ENCODE results near the gene DRD1. TPM values are rescaled to one million over a fixed set of nuclear protein-coding genes. Genes with fewer than 3 reads are reported as not detected.
A peak's percentile ranks its signal among the peaks of the same experiment; 100 is the strongest.
"Not testable (repeated sequence)": the region's sequence is repeated elsewhere in the genome, so short reads cannot be mapped to it uniquely, and the experiment has no call there.

Gene DRD1
- total RNA-seq, 2 experiments from 2014 or later = not detected

- H3K4me3 Mint-ChIP-seq = no peak overlapping the region
- peaks cover 8% of the 10 kb centered on the region for H3K4me1 Mint-ChIP-seq
- no peaks in the 10 kb centered on the region for H3K9me3 Mint-ChIP-seq
- H3K36me3 Mint-ChIP-seq = no peaks in the 10 kb centered on the region
- ATAC-seq (ENCODE audit: low read depth) (peak; percentile 99), DNase-seq (peak; percentile 56)
- peak overlapping the region; percentile 64 for H3K27ac Mint-ChIP-seq
- H3K27me3 Mint-ChIP-seq = peaks cover 3% of the 10 kb centered on the region
- POLR2A ChIA-PET = interaction anchor here (1.2 to 2.0 kb wide), 2 partner anchors 14 to 48 kb away, joined by 3 to 14 read pairs; partner anchors contain the start of gene SFXN1
Measured at GRCh38 chr5:175464074-175464941, 20.3 kb upstream of the DRD1 start.

- Mint-ChIP-seq H3K4me3 (no peak overlapping the region), H3K9me3 (no peaks in the 10 kb centered on the region), H3K36me3 (no peaks in the 10 kb centered on the region), H3K4me1 (peaks cover 8% of the 10 kb centered on the region), H3K27ac (no peak overlapping the region), H3K27me3 (peaks cover 8% of the 10 kb centered on the region)
- DNase-seq = no peak
- POLR2A ChIA-PET = interaction anchor here (1.2 kb wide), 1 partner anchor 48 kb away, joined by 3 read pairs; no protein-coding TSS in a partner anchor
- no peak for ATAC-seq (ENCODE audit: low read depth)
Measured at GRCh38 chr5:175463641-175464040, 19.7 kb upstream of the DRD1 start.

- H3K27ac Mint-ChIP-seq = no peak overlapping the region
- DNase-seq = no peak
- H3K27me3 Mint-ChIP-seq = peaks cover 5% of the 10 kb centered on the region
- no peaks in the 10 kb centered on the region for H3K36me3 Mint-ChIP-seq
- H3K4me1 Mint-ChIP-seq = peaks cover 14% of the 10 kb centered on the region
- no peak overlapping the region for H3K4me3 Mint-ChIP-seq
- ATAC-seq (ENCODE audit: low read depth) = no peak
- no peaks in the 10 kb centered on the region for H3K9me3 Mint-ChIP-seq
- POLR2A ChIA-PET = no interaction called here
Measured at GRCh38 chr5:175461370-175461769, 17.4 kb upstream of the DRD1 start.

- H3K27me3 Mint-ChIP-seq = peaks cover 5% of the 10 kb centered on the region
- DNase-seq = no peak
- H3K27ac Mint-ChIP-seq = no peak overlapping the region
- H3K36me3 Mint-ChIP-seq = no peaks in the 10 kb centered on the region
- POLR2A ChIA-PET = no interaction called here
- no peak overlapping the region for H3K4me3 Mint-ChIP-seq
- H3K4me1 Mint-ChIP-seq = peaks cover 14% of the 10 kb centered on the region
- H3K9me3 Mint-ChIP-seq = no peaks in the 10 kb centered on the region
- no peak for ATAC-seq (ENCODE audit: low read depth)
Measured at GRCh38 chr5:175460552-175460951, 16.6 kb upstream of the DRD1 start.

GRCh38 chr5:175460126-175460525, 16.1 kb upstream of the DRD1 start:
- Mint-ChIP-seq H3K9me3 (no peaks in the 10 kb centered on the region), H3K4me3 (no peak overlapping the region), H3K27ac (no peak overlapping the region), H3K27me3 (peaks cover 5% of the 10 kb centered on the region), H3K4me1 (peaks cover 11% of the 10 kb centered on the region), H3K36me3 (no peaks in the 10 kb centered on the region)
- DNase-seq (no peak), ATAC-seq (ENCODE audit: low read depth) (no peak)
- POLR2A ChIA-PET = no interaction called here

- POLR2A ChIA-PET = no interaction called here
- H3K27ac Mint-ChIP-seq = no peak overlapping the region
- peak; percentile 66 for ATAC-seq (ENCODE audit: low read depth)
Measured at GRCh38 chr5:175457466-175457865, 13.5 kb upstream of the DRD1 start.

GRCh38 chr5:175456105-175456742, 12.2 kb upstream of the DRD1 start:
- ATAC-seq (ENCODE audit: low read depth) (no peak), DNase-seq (no peak)
- POLR2A ChIA-PET = no interaction called here
- no peak overlapping the region for H3K4me3 Mint-ChIP-seq
- no peaks in the 10 kb centered on the region for H3K9me3 Mint-ChIP-seq
- no peak overlapping the region for H3K27ac Mint-ChIP-seq
- H3K27me3 Mint-ChIP-seq = peaks cover 14% of the 10 kb centered on the region
- no peaks in the 10 kb centered on the region for H3K36me3 Mint-ChIP-seq
- peaks cover 5% of the 10 kb centered on the region for H3K4me1 Mint-ChIP-seq

More at GRCh38 chr5:175457466-175457865, 13.5 kb upstream of the DRD1 start:
- H3K36me3 Mint-ChIP-seq = no peaks in the 10 kb centered on the region
- DNase-seq = no peak
- H3K4me3 Mint-ChIP-seq = no peak overlapping the region
- no peaks in the 10 kb centered on the region for H3K9me3 Mint-ChIP-seq
- peaks cover 5% of the 10 kb centered on the region for H3K4me1 Mint-ChIP-seq
- peaks cover 12% of the 10 kb centered on the region for H3K27me3 Mint-ChIP-seq

- DNase-seq; H3K27ac Mint-ChIP-seq; H3K4me1 Mint-ChIP-seq; H3K36me3 Mint-ChIP-seq; H3K4me3 Mint-ChIP-seq; H3K9me3 Mint-ChIP-seq; POLR2A ChIA-PET; ATAC-seq (ENCODE audit: low read depth): not testable (repeated sequence)
- peaks cover 25% of the 10 kb centered on the region for H3K27me3 Mint-ChIP-seq
Measured at GRCh38 chr5:175454338-175454737, 10.4 kb upstream of the DRD1 start.

- POLR2A ChIA-PET = no interaction called here
- Mint-ChIP-seq H3K36me3 (no peaks in the 10 kb centered on the region), H3K4me3 (no peak overlapping the region), H3K4me1 (peaks cover 2% of the 10 kb centered on the region), H3K27me3 (peaks cover 37% of the 10 kb centered on the region), H3K9me3 (no peaks in the 10 kb centered on the region), H3K27ac (no peak overlapping the region)
- no peak for ATAC-seq (ENCODE audit: low read depth)
- no peak for DNase-seq
Measured at GRCh38 chr5:175452166-175452565, 8.2 kb upstream of the DRD1 start.

- POLR2A ChIA-PET = no interaction called here
- peaks cover 3% of the 10 kb centered on the region for H3K4me1 Mint-ChIP-seq
- no peak for DNase-seq
Measured at GRCh38 chr5:175448276-175448675, 4.3 kb upstream of the DRD1 start.

GRCh38 chr5:175447571-175447970, 3.6 kb upstream of the DRD1 start:
- Mint-ChIP-seq H3K27ac (no peak overlapping the region), H3K4me3 (no peak overlapping the region), H3K4me1 (peaks cover 3% of the 10 kb centered on the region), H3K27me3 (peaks cover 64% of the 10 kb centered on the region), H3K36me3 (no peaks in the 10 kb centered on the region), H3K9me3 (no peaks in the 10 kb centered on the region)
- POLR2A ChIA-PET = no interaction called here
- ATAC-seq (ENCODE audit: low read depth) (no peak), DNase-seq (no peak)

More at GRCh38 chr5:175448276-175448675, 4.3 kb upstream of the DRD1 start:
- Mint-ChIP-seq H3K27me3 (peaks cover 62% of the 10 kb centered on the region), H3K36me3 (no peaks in the 10 kb centered on the region), H3K4me3 (no peak overlapping the region), H3K9me3 (no peaks in the 10 kb centered on the region), H3K27ac (no peak overlapping the region)
- ATAC-seq (ENCODE audit: low read depth) = no peak

- POLR2A ChIA-PET = interaction anchor here (0.7 kb wide), 1 partner anchor 67 kb away, joined by 3 read pairs; no protein-coding TSS in a partner anchor
- H3K27me3 Mint-ChIP-seq = peaks cover 75% of the 10 kb centered on the region
- H3K9me3 Mint-ChIP-seq = not testable (repeated sequence)
Measured at GRCh38 chr5:175446378-175446777, 2.4 kb upstream of the DRD1 start.

GRCh38 chr5:175444905-175445456, 999 bp upstream of the DRD1 start:
- ATAC-seq (ENCODE audit: low read depth) (peak; percentile 22), DNase-seq (no peak)
- Mint-ChIP-seq H3K27ac (no peak overlapping the region), H3K4me3 (peak overlapping the region; percentile 64), H3K36me3 (no peaks in the 10 kb centered on the region), H3K27me3 (peaks cover 80% of the 10 kb centered on the region), H3K4me1 (peaks cover 3% of the 10 kb centered on the region), H3K9me3 (no peaks in the 10 kb centered on the region)
- POLR2A ChIA-PET = no interaction called here

More at GRCh38 chr5:175446378-175446777, 2.4 kb upstream of the DRD1 start:
- not testable (repeated sequence) for DNase-seq; H3K27ac Mint-ChIP-seq; H3K36me3 Mint-ChIP-seq; ATAC-seq (ENCODE audit: low read depth); H3K4me1 Mint-ChIP-seq; H3K4me3 Mint-ChIP-seq

Data from activated naive CD8-positive, alpha-beta T cell treated with anti-CD3 and anti-CD28 coated beads, Interleukin-2, amount 10 ng/mL, durations not matched to agents 7 days and 5 days (primary cell).